ENCODE measurements around the gene PHKA2.
A peak's percentile ranks its signal among the peaks of the same experiment; 100 is the strongest.

The PHKA2 gene

DNA sequence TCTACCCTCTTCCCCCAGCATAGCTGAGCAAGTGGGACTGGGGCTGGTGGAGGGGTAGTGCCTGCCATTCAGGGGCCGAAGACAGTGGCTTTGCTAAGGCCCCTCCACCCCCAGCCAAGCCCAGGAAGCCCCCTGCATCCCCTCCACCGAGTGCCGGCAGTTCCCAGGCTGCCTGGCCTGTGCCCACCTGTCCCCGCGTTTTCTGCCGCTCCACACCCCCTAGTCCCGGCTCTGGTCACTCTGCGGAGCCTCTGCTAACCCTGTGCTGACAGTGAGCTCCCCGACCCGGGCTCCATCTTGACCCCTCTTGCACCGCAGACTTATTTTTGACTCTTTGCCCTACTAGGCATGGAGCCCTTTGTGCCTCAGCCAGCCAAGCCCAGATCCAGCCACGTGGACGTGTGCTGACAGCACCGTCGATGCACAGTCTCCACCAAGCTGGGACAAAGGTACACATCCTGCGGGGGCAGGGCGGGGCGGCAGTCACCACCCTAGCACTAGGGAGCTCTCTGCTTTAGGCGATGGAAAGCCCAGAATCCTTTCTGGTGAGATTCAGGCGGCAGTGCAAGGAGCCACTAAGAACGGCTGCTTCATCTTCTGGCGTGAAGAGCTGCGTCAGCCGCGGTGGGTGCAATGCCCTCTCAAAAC is 96.6 kb downstream of the PHKA2 start:
- DNase-seq: no peak

- peak; percentile 60 for DNase-seq
Measured at GRCh38 chrX:18886344-18887161, 97.4 kb downstream of the PHKA2 start.

GRCh38 chrX:18886005-18886343 is 97.9 kb downstream of the PHKA2 start:
- peak; percentile 25 for DNase-seq

DNA sequence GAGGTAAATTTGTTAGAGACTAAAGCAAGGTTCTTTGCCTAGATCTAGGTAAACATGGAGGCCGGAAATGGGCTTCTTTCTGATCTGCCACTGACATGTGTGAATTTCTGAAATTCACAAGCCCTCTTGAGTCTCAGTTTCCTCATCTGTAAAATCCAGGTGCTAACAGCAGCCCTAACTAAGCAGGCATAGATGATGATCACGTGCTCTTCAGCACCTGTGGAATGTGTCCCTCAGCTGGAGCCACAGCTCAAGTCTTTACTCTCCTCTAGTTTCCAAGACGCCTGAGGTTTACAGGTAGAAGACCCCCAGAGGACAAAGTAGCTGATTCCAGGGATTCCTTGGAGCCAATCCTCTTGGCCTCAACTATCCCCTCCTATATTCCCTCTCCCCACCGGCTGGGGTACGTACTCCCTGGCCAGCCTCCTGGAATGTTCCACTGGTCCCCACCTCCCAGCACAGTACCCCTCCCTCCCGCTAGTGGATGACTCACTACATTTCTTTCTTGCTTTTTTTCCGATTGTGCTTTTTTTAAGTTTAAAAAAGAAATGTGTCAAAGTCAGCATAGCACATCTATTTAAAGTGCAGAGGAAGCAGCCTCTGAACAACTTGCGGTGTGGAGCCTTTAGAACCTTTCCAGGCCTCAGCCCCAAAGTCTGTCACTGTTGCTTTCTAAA is 98.4 kb downstream of the PHKA2 start:
- peak; percentile 25 for DNase-seq

- no peak for DNase-seq
Measured at GRCh38 chrX:18884916-18885315, 99.0 kb downstream of the PHKA2 start.

GRCh38 chrX:18883961-18884765 is 99.8 kb downstream of the PHKA2 start:
- DNase-seq: no peak

- no peak for DNase-seq
Measured at GRCh38 chrX:18883234-18883960, 100.5 kb downstream of the PHKA2 start.

- no peak for DNase-seq
Measured at GRCh38 chrX:18879144-18879543, 104.8 kb downstream of the PHKA2 start.

DNA sequence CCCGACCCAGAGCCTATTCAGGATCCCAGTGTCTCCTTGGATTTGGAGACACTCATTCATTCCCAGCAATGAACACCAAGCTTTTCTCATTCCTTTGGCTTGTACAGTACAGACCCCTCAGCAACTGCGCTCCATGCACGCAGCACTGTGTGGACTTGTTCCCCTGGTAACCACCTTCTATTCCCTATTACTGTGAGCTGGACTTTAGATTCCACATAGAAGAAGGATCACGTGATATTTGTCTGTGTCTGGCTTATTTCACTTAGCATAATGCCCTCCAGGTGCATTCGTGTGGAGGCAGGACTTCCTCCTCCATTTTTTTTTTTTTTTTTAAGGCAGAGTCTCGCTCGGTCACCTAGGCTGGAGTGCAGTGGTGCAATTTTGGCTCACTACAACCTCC is 106.4 kb downstream of the PHKA2 start:
- DNase-seq: no peak

- no peak for DNase-seq
Measured at GRCh38 chrX:18875256-18875878, 108.5 kb downstream of the PHKA2 start.

DNA sequence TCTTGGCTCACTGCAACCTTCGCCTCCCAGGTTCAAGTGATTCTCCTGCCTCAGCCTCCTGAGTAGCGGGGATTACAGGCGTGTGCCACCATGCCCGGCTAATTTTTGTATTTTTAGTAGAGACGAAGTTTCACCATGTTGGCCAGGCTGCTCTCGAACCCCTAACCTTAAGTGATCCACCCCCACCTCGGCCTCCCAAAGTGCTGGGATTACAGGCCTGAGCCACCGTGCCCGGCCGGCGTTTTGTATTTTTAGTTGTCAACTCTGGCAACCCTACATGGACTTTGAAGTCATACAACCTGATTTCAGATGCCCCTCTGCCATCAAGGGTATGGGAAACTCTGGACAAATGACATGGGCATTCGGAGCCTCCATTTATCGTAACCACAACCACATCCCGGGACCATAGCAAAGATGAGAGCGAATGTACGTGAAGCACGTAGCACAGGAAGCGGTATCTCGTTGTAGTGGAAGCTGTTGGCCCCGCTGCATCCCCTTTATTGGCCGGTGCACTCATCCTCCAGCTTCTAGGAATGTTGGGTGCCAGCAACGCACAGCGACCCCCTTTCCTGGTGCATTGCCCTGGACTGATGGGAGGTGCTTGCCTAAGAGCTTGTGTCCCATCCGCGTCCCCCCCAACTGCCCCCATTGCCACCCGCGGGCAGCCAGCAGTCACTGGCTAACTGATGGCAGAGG is 109.2 kb downstream of the PHKA2 start:
- DNase-seq: no peak

- no peak for DNase-seq
Measured at GRCh38 chrX:18873836-18874235, 110.1 kb downstream of the PHKA2 start.

- DNase-seq: peak; percentile 33
Measured at GRCh38 chrX:18873189-18873791, 110.6 kb downstream of the PHKA2 start.

DNA sequence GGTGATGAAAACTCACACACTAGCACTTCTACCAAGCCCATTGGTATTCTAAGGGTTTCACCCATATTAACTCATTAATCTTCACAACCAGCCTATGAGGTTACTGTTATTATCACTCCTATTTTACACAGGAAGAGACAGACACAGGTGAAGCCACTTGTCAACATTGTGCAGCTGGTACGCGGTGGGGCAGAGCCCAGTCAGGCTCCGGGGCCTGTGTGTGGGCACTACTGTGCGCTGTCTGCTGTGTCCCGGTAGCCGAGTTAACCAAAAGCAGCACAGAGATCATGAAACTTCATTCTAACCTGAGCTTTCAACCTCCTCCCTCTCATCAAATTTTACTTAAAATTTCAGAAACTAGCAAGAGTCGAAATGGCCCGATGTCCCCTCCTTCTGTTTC is 111.3 kb downstream of the PHKA2 start:
- no peak for DNase-seq

- DNase-seq: no peak
Measured at GRCh38 chrX:18871970-18872369, 111.9 kb downstream of the PHKA2 start.

DNA sequence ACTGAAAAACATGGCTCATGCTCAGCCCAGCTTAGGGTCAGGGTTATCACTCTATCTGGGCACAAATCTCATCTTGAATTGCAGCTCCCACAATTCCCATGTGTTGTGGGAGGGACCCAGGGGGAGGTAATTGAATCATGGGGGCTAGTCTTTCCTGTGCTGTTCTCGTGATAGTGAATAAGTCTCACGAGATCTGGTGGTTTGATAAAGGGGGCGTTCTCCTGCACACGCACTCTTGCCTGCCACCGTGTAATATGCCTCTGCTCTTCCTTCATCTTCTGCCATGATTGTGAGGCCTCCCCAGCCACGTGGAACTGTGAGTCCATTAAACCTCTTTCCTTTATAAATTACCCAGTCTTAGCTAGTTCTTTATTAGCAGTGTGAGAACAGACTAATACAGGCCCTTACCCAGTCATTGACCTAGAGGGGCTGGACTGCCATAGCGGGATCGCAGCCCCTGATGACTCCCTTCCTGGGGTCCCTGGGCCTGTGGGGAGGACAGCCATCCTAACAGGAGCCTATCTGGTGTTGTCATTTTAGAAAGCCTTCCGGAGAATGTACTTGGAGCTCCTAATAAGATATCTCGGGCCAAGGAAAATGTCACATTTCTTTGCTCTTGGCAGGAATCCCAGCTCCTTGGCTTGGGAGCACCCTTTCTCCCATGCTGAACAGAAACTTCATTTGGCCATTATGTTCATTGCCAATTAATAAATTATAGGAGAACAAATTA is 112.6 kb downstream of the PHKA2 start:
- DNase-seq: no peak

DNA sequence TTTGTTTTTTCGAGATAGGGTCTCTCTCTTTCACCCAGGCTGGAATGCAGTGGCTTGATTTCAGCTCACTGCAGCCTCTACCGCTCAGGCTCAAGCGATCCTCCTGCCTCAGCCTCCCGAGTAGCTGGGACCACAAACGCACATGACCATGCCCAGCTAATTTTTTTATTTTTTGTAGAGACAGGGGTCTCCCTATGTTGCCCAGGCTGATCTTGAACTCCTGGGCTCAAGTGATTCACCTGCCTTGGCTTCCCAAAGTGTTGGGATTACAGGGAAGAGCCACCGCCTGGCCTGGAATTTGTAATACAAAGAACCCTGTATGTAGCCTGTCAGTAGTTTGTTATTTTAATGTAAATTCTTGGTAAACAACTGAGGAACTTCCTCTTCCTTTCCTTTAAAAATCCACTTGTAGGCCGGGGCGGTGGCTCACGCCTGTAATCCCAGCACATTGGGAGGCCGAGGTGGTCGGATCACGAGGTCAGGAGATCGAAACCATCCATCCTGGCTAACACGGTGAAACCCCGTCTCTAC is 119.5 kb downstream of the PHKA2 start:
- DNase-seq: no peak

DNA sequence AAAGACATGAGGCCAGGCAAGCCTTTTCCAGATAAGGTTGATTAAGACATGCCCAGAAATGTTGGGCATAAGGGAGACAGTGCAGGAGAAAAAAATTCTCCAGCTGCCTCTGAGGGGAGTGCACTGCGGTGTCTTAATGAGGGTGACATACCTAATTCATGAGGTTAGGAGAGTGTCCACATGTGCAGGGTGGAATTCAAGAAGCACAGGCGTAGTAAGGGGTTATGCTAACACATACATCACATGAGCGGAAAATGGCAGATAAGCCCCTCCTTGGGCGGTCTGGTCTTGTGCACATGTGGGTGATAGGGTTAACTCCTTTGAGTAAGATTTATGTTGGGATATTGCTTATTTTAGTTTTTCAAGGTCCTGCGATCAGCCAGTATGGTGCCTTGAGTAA is 122.4 kb downstream of the PHKA2 start:
- no peak for DNase-seq

- DNase-seq: no peak
Measured at GRCh38 chrX:18856645-18856997, 127.3 kb downstream of the PHKA2 start.

All from stimulated activated CD8-positive, alpha-beta memory T cell treated with anti-CD3 and anti-CD28 coated beads, Interleukin-4, amount 100 ng/mL, for 48 hours (primary cell).